HL-60 (cell line): ENCODE data around the gene AK9.

Experiments
- DNase-seq, 2 experiments: peaks; one replicate each; pipeline ENCODE4 v3.0.0-alpha.2; 2010 to 2020; ENCODE audit warnings: low read depth in 1 of 2, low spot score in 1 of 2
- H3K27ac ChIP-seq: fragments of 250-450 bp; sonication (Bioruptor Pico); replicated peaks from 2 replicates; pipeline ENCODE4 v1.5.1; 2020; ENCODE audit warnings: mild to moderate bottlenecking, moderate library complexity
- H3K27me3 ChIP-seq: fragments of 250-450 bp; sonication (Bioruptor Pico); 2 replicates; pipeline ENCODE4 v1.5.1; 2021; ENCODE audit warnings: mild to moderate bottlenecking, moderate library complexity; ENCODE audit not compliant: insufficient read depth, poor library complexity, severe bottlenecking
- H3K4me3 ChIP-seq: replicated peaks from 2 replicates; pipeline ENCODE4 v1.5.1; 2011; ENCODE audit warnings: mild to moderate bottlenecking, control low read depth, low read length; ENCODE audit not compliant: insufficient read depth
- GABPA ChIP-seq: IDR thresholded peaks from 2 replicates; pipeline ENCODE4 v1.6.1; 2012; ENCODE audit warnings: low read depth
- POLR2AphosphoS5 ChIP-seq: IDR thresholded peaks from 2 replicates; pipeline ENCODE4 v1.6.1; 2012; ENCODE audit warnings: low read depth
- SPI1 ChIP-seq: IDR thresholded peaks from 2 replicates; pipeline ENCODE4 v1.6.1; 2012; ENCODE audit warnings: low read depth, mild to moderate bottlenecking, borderline replicate concordance
- TF ChIP-seq, protein P1 (sequence below): IDR thresholded peaks from one replicate; pipeline ENCODE4 v1.5.1; 2011; ENCODE audit warnings: low read length, control low read depth, inconsistent platforms; ENCODE audit not compliant: insufficient read depth
- TF ChIP-seq, protein P2 (sequence below): IDR thresholded peaks from 2 replicates; pipeline ENCODE4 v1.6.1; 2012; ENCODE audit warnings: low read depth; ENCODE audit not compliant: insufficient replicate concordance

The AK9 gene

GRCh38 chr6:109475625-109476024, 215.4 kb downstream of the AK9 start:
- H3K27me3 ChIP-seq: no peaks in the 10 kb centered on the region
- H3K4me3 ChIP-seq: no peak overlapping the region
- DNase-seq: no peak
- H3K27ac ChIP-seq: no peak overlapping the region
- TF ChIP-seq, protein P1, sequence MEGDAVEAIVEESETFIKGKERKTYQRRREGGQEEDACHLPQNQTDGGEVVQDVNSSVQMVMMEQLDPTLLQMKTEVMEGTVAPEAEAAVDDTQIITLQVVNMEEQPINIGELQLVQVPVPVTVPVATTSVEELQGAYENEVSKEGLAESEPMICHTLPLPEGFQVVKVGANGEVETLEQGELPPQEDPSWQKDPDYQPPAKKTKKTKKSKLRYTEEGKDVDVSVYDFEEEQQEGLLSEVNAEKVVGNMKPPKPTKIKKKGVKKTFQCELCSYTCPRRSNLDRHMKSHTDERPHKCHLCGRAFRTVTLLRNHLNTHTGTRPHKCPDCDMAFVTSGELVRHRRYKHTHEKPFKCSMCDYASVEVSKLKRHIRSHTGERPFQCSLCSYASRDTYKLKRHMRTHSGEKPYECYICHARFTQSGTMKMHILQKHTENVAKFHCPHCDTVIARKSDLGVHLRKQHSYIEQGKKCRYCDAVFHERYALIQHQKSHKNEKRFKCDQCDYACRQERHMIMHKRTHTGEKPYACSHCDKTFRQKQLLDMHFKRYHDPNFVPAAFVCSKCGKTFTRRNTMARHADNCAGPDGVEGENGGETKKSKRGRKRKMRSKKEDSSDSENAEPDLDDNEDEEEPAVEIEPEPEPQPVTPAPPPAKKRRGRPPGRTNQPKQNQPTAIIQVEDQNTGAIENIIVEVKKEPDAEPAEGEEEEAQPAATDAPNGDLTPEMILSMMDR: no peak
- TF ChIP-seq, protein P2, sequence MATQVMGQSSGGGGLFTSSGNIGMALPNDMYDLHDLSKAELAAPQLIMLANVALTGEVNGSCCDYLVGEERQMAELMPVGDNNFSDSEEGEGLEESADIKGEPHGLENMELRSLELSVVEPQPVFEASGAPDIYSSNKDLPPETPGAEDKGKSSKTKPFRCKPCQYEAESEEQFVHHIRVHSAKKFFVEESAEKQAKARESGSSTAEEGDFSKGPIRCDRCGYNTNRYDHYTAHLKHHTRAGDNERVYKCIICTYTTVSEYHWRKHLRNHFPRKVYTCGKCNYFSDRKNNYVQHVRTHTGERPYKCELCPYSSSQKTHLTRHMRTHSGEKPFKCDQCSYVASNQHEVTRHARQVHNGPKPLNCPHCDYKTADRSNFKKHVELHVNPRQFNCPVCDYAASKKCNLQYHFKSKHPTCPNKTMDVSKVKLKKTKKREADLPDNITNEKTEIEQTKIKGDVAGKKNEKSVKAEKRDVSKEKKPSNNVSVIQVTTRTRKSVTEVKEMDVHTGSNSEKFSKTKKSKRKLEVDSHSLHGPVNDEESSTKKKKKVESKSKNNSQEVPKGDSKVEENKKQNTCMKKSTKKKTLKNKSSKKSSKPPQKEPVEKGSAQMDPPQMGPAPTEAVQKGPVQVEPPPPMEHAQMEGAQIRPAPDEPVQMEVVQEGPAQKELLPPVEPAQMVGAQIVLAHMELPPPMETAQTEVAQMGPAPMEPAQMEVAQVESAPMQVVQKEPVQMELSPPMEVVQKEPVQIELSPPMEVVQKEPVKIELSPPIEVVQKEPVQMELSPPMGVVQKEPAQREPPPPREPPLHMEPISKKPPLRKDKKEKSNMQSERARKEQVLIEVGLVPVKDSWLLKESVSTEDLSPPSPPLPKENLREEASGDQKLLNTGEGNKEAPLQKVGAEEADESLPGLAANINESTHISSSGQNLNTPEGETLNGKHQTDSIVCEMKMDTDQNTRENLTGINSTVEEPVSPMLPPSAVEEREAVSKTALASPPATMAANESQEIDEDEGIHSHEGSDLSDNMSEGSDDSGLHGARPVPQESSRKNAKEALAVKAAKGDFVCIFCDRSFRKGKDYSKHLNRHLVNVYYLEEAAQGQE: no peak
- TF ChIP-seq POLR2AphosphoS5 (no peak), GABPA (no peak), SPI1 (no peak)

- H3K27ac ChIP-seq: no peak overlapping the region
- no peaks in the 10 kb centered on the region for H3K27me3 ChIP-seq
- no peak for DNase-seq
- no peak overlapping the region for H3K4me3 ChIP-seq
- TF ChIP-seq, protein P2: no peak
- no peak for TF ChIP-seq GABPA
- TF ChIP-seq, protein P1: no peak
- no peak for TF ChIP-seq SPI1
- TF ChIP-seq POLR2AphosphoS5: no peak
Observed at GRCh38 chr6:109474995-109475394, 216.0 kb downstream of the AK9 start.

DNA sequence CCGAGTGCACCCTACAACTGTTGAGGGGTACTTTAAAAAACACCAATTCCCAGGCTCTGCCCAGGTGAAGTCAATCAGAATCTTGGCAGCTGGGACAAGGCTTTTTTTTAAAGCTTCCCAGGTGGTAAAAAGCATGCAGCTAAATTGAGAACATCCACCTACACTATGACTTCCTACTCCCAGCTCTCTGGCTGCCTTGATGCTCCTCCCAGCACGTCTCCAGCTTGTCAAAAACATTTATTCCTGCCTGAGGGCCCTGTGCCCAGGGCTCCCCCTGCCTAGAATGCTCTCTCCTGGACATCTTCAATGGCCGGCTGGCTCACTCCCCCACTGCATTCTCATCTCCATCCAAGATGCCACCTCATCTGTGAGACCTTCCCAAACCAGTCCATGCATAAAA, 217.9 kb downstream of the AK9 start:
- H3K27me3 ChIP-seq: no peaks in the 10 kb centered on the region
- H3K27ac ChIP-seq: no peak overlapping the region
- H3K4me3 ChIP-seq: no peak overlapping the region
- DNase-seq: no peak
- no peak for TF ChIP-seq POLR2AphosphoS5
- TF ChIP-seq, protein P2: no peak
- no peak for TF ChIP-seq GABPA
- no peak for TF ChIP-seq SPI1
- TF ChIP-seq, protein P1: no peak
